RWPE1 (cell line): ENCODE measurements around the gene RHOG.

Experiments
- CTCF ChIA-PET: fragments of 350-600 bp; sonication (Branson Sonifier 250); formaldehyde crosslinking; extraction: SDS; loops from one replicate; lab custom pipeline; 2021; lab: Yijun Ruan, JAX
- POLR2A ChIA-PET: fragments of 400-600 bp; formaldehyde crosslinking; extraction: SDS; loops from one replicate; lab custom pipeline; 2020; ENCODE audit warnings: antibody characterized with exemption; ENCODE audit not compliant: low non-redundant PET; lab: Yijun Ruan, JAX
- DNase-seq: peaks from one replicate; pipeline ENCODE4 v3.0.0; 2012; ENCODE audit warnings: low spot score
- H3K27ac ChIP-seq: fragments of 450-650 bp; 2 replicates; pipeline ENCODE4 v1.5.1; 2017
- CTCF ChIP-seq: fragments of 450-650 bp; conservative IDR thresholded peaks from 2 replicates; pipeline ENCODE4 v1.5.1; 2017; ENCODE audit warnings: low read depth, mild to moderate bottlenecking

The RHOG gene

DNA sequence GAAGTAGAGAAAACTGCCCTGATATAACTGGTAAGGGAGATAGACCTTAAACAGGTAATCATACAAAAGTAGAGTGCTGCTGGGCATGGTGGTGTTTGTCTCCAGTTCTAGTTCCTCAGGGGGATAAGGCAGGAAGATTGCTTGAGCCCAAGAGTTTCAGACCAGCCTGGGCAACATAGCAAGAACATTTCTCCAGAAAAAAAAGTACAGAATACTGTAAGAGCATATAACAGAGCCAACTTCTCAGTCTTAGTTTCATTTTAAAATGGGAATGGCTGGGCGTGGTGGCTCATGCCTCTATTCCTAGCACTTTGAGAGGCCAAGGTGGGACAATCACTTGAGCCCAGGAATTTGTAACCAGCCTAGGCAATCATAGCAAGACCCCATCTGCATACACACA, 4.5 kb upstream of the RHOG start:
- POLR2A ChIA-PET = no interaction called here
- no peak overlapping the region for H3K27ac ChIP-seq
- DNase-seq = no peak
- CTCF ChIA-PET = interaction anchor here (1.9 to 2.4 kb wide), 2 partner anchors 10 to 227 kb away, joined by 7 to 8 read pairs; partner anchors contain the start of gene STIM1
- no peak for TF ChIP-seq CTCF

- ChIA-PET POLR2A (no interaction called here), CTCF (interaction anchor here (0.8 to 2.4 kb wide), 3 partner anchors 12 to 388 kb away, joined by 4 to 8 read pairs (median 7); partner anchors contain the start of gene STIM1)
- no peak for TF ChIP-seq CTCF
- H3K27ac ChIP-seq = no peak overlapping the region
- DNase-seq = no peak
Measured at GRCh38 chr11:3843326-3843725, 2.6 kb upstream of the RHOG start.

GRCh38 chr11:3841426-3842350, 929 bp upstream of the RHOG start:
- ChIA-PET POLR2A (interaction anchor here (1.3 kb wide), 1 partner anchor 31 kb away, joined by 3 read pairs; no protein-coding TSS in a partner anchor), CTCF (interaction anchor here (0.6 to 2.8 kb wide), 15 partner anchors 9 to 470 kb away, joined by 3 to 18 read pairs (median 4); partner anchors contain the start of genes NUP98, PGAP2 and STIM1)
- peak; percentile 87 for TF ChIP-seq CTCF
- DNase-seq = peak; percentile 66
- H3K27ac ChIP-seq = peak overlapping the region; percentile 93

DNA sequence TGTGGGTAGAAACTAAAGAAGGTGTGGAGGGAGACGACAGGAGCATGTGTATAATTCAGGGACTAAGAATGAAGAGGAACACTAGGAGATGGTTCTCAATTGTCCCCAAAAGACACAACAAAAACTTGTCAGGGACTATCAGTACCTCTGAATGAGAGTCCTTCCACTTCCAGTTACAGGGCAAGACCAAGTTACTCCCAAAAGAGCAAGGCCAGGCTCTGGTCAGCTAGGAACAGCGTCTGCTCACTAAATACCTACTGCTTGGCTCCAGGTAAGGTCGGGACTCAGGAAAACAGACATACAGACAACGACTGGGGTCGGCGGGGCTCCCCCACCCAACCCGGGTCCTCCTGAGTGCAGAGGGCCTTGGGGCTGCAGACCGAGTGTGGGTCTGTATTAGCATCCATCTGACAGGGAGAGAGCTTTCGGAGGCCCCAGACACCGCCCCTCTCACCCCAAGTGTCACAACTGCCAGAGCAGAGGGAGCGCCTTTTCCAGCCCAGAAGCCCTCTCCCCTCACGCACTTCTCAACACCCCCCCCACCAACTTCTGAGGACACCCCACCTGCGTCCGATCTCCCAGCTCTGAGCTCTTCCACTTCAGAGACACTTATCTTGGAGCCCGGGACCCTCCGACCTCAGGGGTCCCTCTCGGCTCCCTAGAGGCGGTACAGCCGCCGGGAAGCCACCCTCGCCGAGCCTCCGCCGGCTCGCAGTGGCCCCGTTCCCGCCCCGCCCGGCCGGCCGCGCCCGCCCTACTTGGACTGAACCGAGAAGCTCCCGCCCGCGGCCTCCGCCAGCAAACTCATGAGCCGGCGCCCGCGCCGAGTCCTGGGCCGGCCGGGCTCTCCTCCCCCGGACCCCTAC, 522 bp downstream of the RHOG start:
- ChIA-PET CTCF (interaction anchor here (0.6 to 2.8 kb wide), 3 partner anchors 9 to 233 kb away, joined by 3 to 18 read pairs (median 4); partner anchors contain the start of gene STIM1), POLR2A (interaction anchor here (1.3 kb wide), 1 partner anchor 30 kb away, joined by 3 read pairs; no protein-coding TSS in a partner anchor)
- TF ChIP-seq CTCF = no peak
- H3K27ac ChIP-seq = peak overlapping the region; percentile 93
- DNase-seq = no peak

GRCh38 chr11:3838504-3838903, 2.3 kb downstream of the RHOG start:
- POLR2A ChIA-PET = no interaction called here
- no peak overlapping the region for H3K27ac ChIP-seq
- DNase-seq = no peak
- TF ChIP-seq CTCF = no peak
- CTCF ChIA-PET = interaction anchor here (1.5 to 1.8 kb wide), 2 partner anchors 13 to 16 kb away, joined by 3 to 5 read pairs; partner anchors contain the start of gene STIM1

DNA sequence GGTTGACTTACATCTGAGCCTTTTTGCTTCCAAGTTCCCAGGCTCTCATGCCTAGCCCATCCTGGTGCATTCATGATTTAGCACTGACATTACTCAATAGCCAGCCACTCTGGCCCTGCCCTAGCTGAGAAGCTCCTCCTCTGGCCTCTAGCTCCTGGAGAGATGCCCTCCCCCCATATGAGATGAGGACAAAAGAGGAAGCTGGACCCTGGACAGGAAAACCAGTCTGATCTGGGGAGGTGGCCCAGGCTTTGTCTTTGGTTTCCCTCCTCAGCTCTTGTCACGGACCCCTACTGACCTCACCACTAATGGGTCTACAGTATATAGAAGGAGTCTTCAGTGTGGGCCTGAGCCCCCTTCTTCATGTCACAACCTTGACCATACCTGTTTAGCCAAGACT, 3.0 kb downstream of the RHOG start:
- CTCF ChIA-PET = interaction anchor here (1.5 to 1.8 kb wide), 2 partner anchors 13 to 17 kb away, joined by 3 to 5 read pairs; partner anchors contain the start of gene STIM1
- no peak overlapping the region for H3K27ac ChIP-seq
- TF ChIP-seq CTCF = no peak
- POLR2A ChIA-PET = no interaction called here
- no peak for DNase-seq
